Muscle layer of duodenum (tissue), 2 donors: ENCODE measurements around the gene LCN2.

Experiments used
- H3K27ac ChIP-seq: one replicate; pipeline ENCODE4 v1.7.0; 2013; ENCODE audit warnings: mild to moderate bottlenecking, low read length
- H3K27me3 ChIP-seq: one replicate; pipeline ENCODE4 v1.7.0; 2013; ENCODE audit warnings: low read depth, mild to moderate bottlenecking, control low read depth, low read length
- H3K36me3 ChIP-seq, 2 donors: one replicate each; pipeline ENCODE4 v1.7.0; 2013; ENCODE audit warnings: low read length in 2 of 2, control low read depth in 1 of 2, mild to moderate bottlenecking in 1 of 2; ENCODE audit not compliant: insufficient read depth in 2 of 2, control insufficient read depth in 1 of 2
- H3K4me1 ChIP-seq, 2 donors: one replicate each; pipeline ENCODE4 v1.7.0; 2013; ENCODE audit warnings: low read length in 2 of 2, mild to moderate bottlenecking in 2 of 2, control low read depth in 1 of 2, moderate library complexity in 1 of 2; ENCODE audit not compliant: insufficient read depth in 2 of 2, control insufficient read depth in 1 of 2
- H3K4me3 ChIP-seq, 2 donors: one replicate each; pipeline ENCODE4 v1.7.0; 2013; ENCODE audit warnings: low read length in 2 of 2, low read depth in 1 of 2, mild to moderate bottlenecking in 1 of 2
- H3K9me3 ChIP-seq, 2 donors: one replicate each; pipeline ENCODE4 v1.7.0; 2013; ENCODE audit warnings: low read length in 2 of 2, control low read depth in 1 of 2, mild to moderate bottlenecking in 1 of 2; ENCODE audit not compliant: control insufficient read depth in 1 of 2
- donor health status: healthy.

Gene LCN2

GRCh38 chr9:128149001-128149701 is at the start of gene LCN2:
TSS of gene LCN2 (plus strand) at chr9:128149453. CDS start at chr9:128149526, 73 bp downstream.
- Histone ChIP-seq H3K27me3 (no peaks in the 10 kb centered on the region), H3K27ac (peak within 1 kb of the TSS; percentile 86), H3K4me3 (no peak within 1 kb of the TSS), H3K4me1 (peaks cover 0 to 4% of the 10 kb centered on the region in 2 donors), H3K36me3 (no peaks in the 10 kb centered on the region), H3K9me3 (no peaks in the 10 kb centered on the region)

- H3K9me3 ChIP-seq, result no peaks in the 10 kb centered on the region
- peaks cover 9 to 34% of the 10 kb centered on the region in 2 donors for H3K4me1 ChIP-seq
- H3K27ac ChIP-seq, result peak overlapping the region; percentile 93
- peaks cover 41 to 44% of the 10 kb centered on the region in 2 donors for H3K36me3 ChIP-seq
- no peaks in the 10 kb centered on the region for H3K27me3 ChIP-seq
- H3K4me3 ChIP-seq, result peak overlapping the region; percentile 70 to 84
Observed at GRCh38 chr9:128099932-128100491, 49.2 kb upstream of the LCN2 start.

DNA sequence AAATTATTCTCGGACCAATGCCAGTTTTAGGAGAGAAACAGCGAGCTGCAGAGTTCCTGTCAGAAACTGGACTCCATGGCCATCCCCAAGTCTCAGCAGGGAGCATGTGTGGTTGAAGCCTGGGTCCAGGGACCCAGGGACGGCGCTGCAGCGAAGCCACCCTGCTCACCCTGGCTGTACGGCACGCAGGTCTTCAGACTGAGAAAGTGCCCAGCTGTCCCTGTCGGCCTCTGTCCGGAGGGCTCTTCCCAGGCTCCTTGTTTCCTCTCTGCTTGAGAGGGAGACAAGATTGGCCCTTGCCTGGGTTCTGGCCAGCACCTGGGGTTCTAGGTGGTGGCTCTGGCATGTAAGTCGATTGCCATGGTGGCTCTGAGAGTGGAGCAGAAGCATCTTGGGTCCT is 48.7 kb upstream of the LCN2 start:
- Histone ChIP-seq H3K4me3 (peak overlapping the region; percentile 70 to 84), H3K9me3 (no peaks in the 10 kb centered on the region), H3K36me3 (peaks cover 41 to 47% of the 10 kb centered on the region in 2 donors), H3K27ac (peak overlapping the region; percentile 93), H3K4me1 (peaks cover 6 to 34% of the 10 kb centered on the region in 2 donors), H3K27me3 (no peaks in the 10 kb centered on the region)

DNA sequence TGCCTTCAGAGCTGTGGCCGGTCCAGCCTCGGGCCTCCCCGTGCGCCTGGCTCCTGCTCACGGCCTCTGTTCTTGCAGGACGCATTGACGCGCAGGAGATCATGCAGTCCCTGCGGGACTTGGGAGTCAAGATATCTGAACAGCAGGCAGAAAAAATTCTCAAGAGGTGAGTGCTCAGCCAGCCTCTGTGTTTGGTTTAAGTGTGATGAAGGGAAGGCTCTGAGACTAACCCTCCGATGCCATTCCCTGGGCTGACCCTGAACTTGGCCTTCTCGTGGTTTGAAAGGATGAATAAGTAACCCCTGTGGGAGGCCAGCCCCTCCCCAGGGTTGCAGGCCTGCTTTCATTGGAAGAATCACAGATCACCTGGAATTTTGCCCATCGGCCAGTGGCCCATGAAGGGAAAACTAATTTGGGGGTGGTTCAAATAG is 48.0 kb upstream of the LCN2 start:
- H3K36me3 ChIP-seq, result peaks cover 47 to 54% of the 10 kb centered on the region in 2 donors
- peaks cover 6 to 34% of the 10 kb centered on the region in 2 donors for H3K4me1 ChIP-seq
- H3K27me3 ChIP-seq, result no peaks in the 10 kb centered on the region
- peak overlapping the region in 1 of 2 donors; percentile 27 for H3K4me3 ChIP-seq
- H3K27ac ChIP-seq, result no peak overlapping the region
- H3K9me3 ChIP-seq, result no peaks in the 10 kb centered on the region

DNA sequence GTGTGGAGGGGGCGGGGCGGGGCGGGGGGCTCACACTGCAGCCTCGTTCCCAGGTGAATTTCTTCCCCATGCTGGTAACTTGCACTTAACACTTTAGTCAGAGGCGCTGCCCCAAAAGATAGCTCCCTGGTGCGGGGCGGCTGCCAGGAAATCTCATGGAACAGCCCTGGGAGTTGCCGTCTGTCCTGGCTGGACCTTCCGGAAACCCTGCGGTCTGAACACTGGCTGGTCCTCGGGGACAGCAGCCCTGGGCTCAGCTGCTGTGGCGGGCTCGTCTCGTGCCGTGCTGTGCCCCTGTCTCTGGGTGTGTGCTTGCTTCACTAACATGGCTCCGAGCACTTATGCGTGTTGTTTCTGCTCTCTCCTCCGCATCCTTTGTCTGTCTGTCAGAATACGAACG is 47.6 kb upstream of the LCN2 start:
- Histone ChIP-seq H3K4me1 (peaks cover 6 to 34% of the 10 kb centered on the region in 2 donors), H3K36me3 (peaks cover 51 to 59% of the 10 kb centered on the region in 2 donors), H3K27ac (no peak overlapping the region), H3K9me3 (no peaks in the 10 kb centered on the region), H3K27me3 (no peaks in the 10 kb centered on the region), H3K4me3 (no peak overlapping the region)

- H3K4me1 ChIP-seq, result peaks cover 6 to 34% of the 10 kb centered on the region in 2 donors
- H3K27me3 ChIP-seq, result no peaks in the 10 kb centered on the region
- H3K4me3 ChIP-seq, result no peak overlapping the region
- H3K9me3 ChIP-seq, result no peaks in the 10 kb centered on the region
- H3K36me3 ChIP-seq, result peaks cover 56 to 64% of the 10 kb centered on the region in 2 donors
- H3K27ac ChIP-seq, result no peak overlapping the region
Observed at GRCh38 chr9:128102196-128102595, 47.1 kb upstream of the LCN2 start.

GRCh38 chr9:128102861-128103588 is 46.2 kb upstream of the LCN2 start:
- H3K27ac ChIP-seq, result peak overlapping the region; percentile 68
- no peaks in the 10 kb centered on the region for H3K9me3 ChIP-seq
- H3K27me3 ChIP-seq, result no peaks in the 10 kb centered on the region
- no peak overlapping the region for H3K4me3 ChIP-seq
- H3K36me3 ChIP-seq, result peaks cover 65 to 72% of the 10 kb centered on the region in 2 donors
- H3K4me1 ChIP-seq, result peaks cover 0 to 26% of the 10 kb centered on the region in 2 donors

GRCh38 chr9:128103589-128103962 is 45.7 kb upstream of the LCN2 start:
- Histone ChIP-seq H3K36me3 (peaks cover 69 to 71% of the 10 kb centered on the region in 2 donors), H3K27ac (peak overlapping the region; percentile 68), H3K4me1 (peaks cover 0 to 24% of the 10 kb centered on the region in 2 donors), H3K4me3 (no peak overlapping the region), H3K27me3 (no peaks in the 10 kb centered on the region), H3K9me3 (no peaks in the 10 kb centered on the region)

- Histone ChIP-seq H3K4me1 (peaks cover 0 to 21% of the 10 kb centered on the region in 2 donors), H3K9me3 (no peaks in the 10 kb centered on the region), H3K27ac (peak overlapping the region; percentile 68), H3K36me3 (peaks cover 69 to 70% of the 10 kb centered on the region in 2 donors), H3K4me3 (no peak overlapping the region), H3K27me3 (no peaks in the 10 kb centered on the region)
Observed at GRCh38 chr9:128104171-128104618, 45.1 kb upstream of the LCN2 start.

DNA sequence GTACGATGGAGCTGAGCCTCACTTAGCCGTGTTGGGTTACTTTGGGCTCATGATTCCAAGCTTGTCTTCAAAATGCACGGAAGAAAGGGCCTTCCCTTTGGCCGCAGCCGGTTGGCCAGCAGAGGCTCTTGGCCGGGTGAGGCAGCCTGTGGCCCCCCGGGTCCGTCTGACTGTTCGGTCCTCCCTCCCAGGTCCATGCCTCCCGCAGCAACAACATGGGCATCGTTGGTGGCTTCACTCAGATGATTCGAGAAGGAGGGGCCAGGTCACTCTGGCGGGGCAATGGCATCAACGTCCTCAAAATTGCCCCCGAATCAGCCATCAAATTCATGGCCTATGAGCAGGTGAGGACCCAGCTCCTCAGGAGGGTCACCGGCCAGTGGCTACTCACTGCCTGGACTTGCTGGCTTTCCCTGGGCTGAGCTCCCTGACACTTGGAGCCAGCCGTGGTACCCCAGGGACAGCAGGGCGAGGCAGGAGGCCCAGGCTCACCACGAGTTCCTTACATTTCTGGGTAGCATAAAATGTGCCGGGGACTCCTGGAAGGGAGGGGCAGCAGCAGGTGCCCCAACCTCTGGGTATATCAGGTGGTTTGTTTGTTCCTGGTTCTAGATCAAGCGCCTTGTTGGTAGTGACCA is 43.6 kb upstream of the LCN2 start:
- Histone ChIP-seq H3K36me3 (peaks cover 67 to 68% of the 10 kb centered on the region in 2 donors), H3K9me3 (no peaks in the 10 kb centered on the region), H3K27ac (no peak overlapping the region), H3K4me3 (no peak overlapping the region), H3K27me3 (no peaks in the 10 kb centered on the region), H3K4me1 (peaks cover 0 to 7% of the 10 kb centered on the region in 2 donors)
